Left ventricle myocardium inferior (tissue), 1 donor: ENCODE data around the gene RALGPS1. TPM values are rescaled to one million over a fixed set of nuclear protein-coding genes. Genes with fewer than 3 reads are reported as not detected.
A peak's percentile ranks its signal among the peaks of the same experiment; 100 is the strongest.

Experiments used
- DNase-seq: peaks from one replicate; pipeline ENCODE4 v3.0.0-alpha.2; 2020
- H3K27ac ChIP-seq: fragments of 200-600 bp; replicated peaks from 2 replicates; pipeline ENCODE4 v1.8.0; 2021
- H3K27me3 ChIP-seq: fragments of 200-600 bp; 2 replicates; pipeline ENCODE4 v1.8.0; 2021; ENCODE audit warnings: low read depth
- H3K36me3 ChIP-seq: fragments of 200-600 bp; 2 replicates; pipeline ENCODE4 v1.8.0; 2021
- H3K4me1 ChIP-seq: fragments of 200-600 bp; 2 replicates; pipeline ENCODE4 v1.8.0; 2021
- H3K4me3 ChIP-seq: fragments of 200-600 bp; 2 replicates; pipeline ENCODE4 v1.8.0; 2021; ENCODE audit warnings: mild to moderate bottlenecking, moderate library complexity
- H3K9me3 ChIP-seq: fragments of 200-600 bp; replicated peaks from 2 replicates; pipeline ENCODE4 v1.8.0; 2021
- CTCF ChIP-seq: fragments of 200-600 bp; IDR thresholded peaks from 2 replicates; pipeline ENCODE4 v1.8.0; 2021; ENCODE audit warnings: antibody characterized with exemption, mild to moderate bottlenecking, borderline replicate concordance
- intact Hi-C: fragments of 100-400 bp; cut with micrococcal nuclease; formaldehyde crosslinking; loops from one replicate; pipeline ENCODE4 v1.11.0; 2022
- total RNA-seq: library from RNA; stranded (reverse); fragmentation: NEBNext Ultra II Directional; extraction: Animal tissue kit (Norgen Biotek cat#: 25700); gene quantifications from one replicate; pipeline ENCODE4 v1.2.1, GENCODE V29; 2021
- donor health status: DM: no; HTN: yes; CAD: no; lungs with severe emphysema.

Gene RALGPS1
- total RNA-seq, 1 donor from 2014 or later: 18.9 TPM

GRCh38 chr9:127122176-127123063 is 207.8 kb downstream of the RALGPS1 start, which contains the start of gene ANGPTL2:
Gene ANGPTL2, minus strand, starts transcription at chr9:127122635. Its CDS starts 13,904 bp downstream, at chr9:127108731.
- intact Hi-C loops: no loop called here
- peaks cover 69% of the 10 kb centered on the region for H3K4me1 ChIP-seq
- peaks cover 5% of the 10 kb centered on the region for H3K36me3 ChIP-seq
- peak within 1 kb of the TSS; percentile 88 for H3K27ac ChIP-seq
- no peak for TF ChIP-seq CTCF
- peak; percentile 92 for DNase-seq
- no peaks in the 10 kb centered on the region for H3K9me3 ChIP-seq
- no peaks in the 10 kb centered on the region for H3K27me3 ChIP-seq
- H3K4me3 ChIP-seq: peak within 1 kb of the TSS; percentile 75

- intact Hi-C loops: no loop called here
- no peak for TF ChIP-seq CTCF
- peak overlapping the region; percentile 88 for H3K27ac ChIP-seq
- peaks cover 5% of the 10 kb centered on the region for H3K36me3 ChIP-seq
- peak overlapping the region; percentile 75 for H3K4me3 ChIP-seq
- no peak for DNase-seq
- H3K27me3 ChIP-seq: no peaks in the 10 kb centered on the region
- H3K9me3 ChIP-seq: no peaks in the 10 kb centered on the region
- H3K4me1 ChIP-seq: peaks cover 65% of the 10 kb centered on the region
Observed at GRCh38 chr9:127123064-127123890, 208.7 kb downstream of the RALGPS1 start.

GRCh38 chr9:127124111-127124531 is 209.5 kb downstream of the RALGPS1 start:
- no peak for TF ChIP-seq CTCF
- no peak overlapping the region for H3K27ac ChIP-seq
- no peaks in the 10 kb centered on the region for H3K9me3 ChIP-seq
- no peak overlapping the region for H3K4me3 ChIP-seq
- intact Hi-C loops: no loop called here
- H3K36me3 ChIP-seq: peaks cover 5% of the 10 kb centered on the region
- no peaks in the 10 kb centered on the region for H3K27me3 ChIP-seq
- no peak for DNase-seq
- peaks cover 65% of the 10 kb centered on the region for H3K4me1 ChIP-seq

- no peak for DNase-seq
- peaks cover 65% of the 10 kb centered on the region for H3K4me1 ChIP-seq
- H3K9me3 ChIP-seq: no peaks in the 10 kb centered on the region
- peaks cover under 1% of the 10 kb centered on the region for H3K36me3 ChIP-seq
- no peak overlapping the region for H3K4me3 ChIP-seq
- H3K27ac ChIP-seq: no peak overlapping the region
- no peak for TF ChIP-seq CTCF
- intact Hi-C loops: no loop called here
- H3K27me3 ChIP-seq: no peaks in the 10 kb centered on the region
Observed at GRCh38 chr9:127124792-127125191, 210.2 kb downstream of the RALGPS1 start.

- DNase-seq: no peak
- Histone ChIP-seq H3K9me3 (no peaks in the 10 kb centered on the region), H3K4me1 (peaks cover 65% of the 10 kb centered on the region), H3K4me3 (no peak overlapping the region), H3K36me3 (no peaks in the 10 kb centered on the region), H3K27me3 (no peaks in the 10 kb centered on the region), H3K27ac (peak overlapping the region; percentile 27)
- intact Hi-C loops: no loop called here
- TF ChIP-seq CTCF: no peak
Observed at GRCh38 chr9:127126971-127127370, 212.4 kb downstream of the RALGPS1 start.
